ENCODE data around the gene TIMP2.

- TF ChIP-seq POLR2AphosphoS5 (IDR thresholded peaks at IDR 0.05; ENCODE audit: low read depth, low read length) (no peak), CTCF (IDR thresholded peaks at IDR 0.05) (no peak), TCF7L2 (IDR thresholded peaks at IDR 0.05; ENCODE audit: low read depth, low read length) (no peak)
These were observed 19.8 kb upstream of the TIMP2 start for GRCh38 chr17:78944956-78945355.
